Stimulated activated CD8-positive, alpha-beta memory T cell treated with anti-CD3 and anti-CD28 coated beads, Interleukin-12 subunit alpha, Interleukin-12 subunit beta, amount 100 ng/mL, for 4 hours (primary cell): ENCODE measurements around the gene SLC4A5.
"Not testable (repeated sequence)": the region's sequence is repeated elsewhere in the genome, so short reads cannot be mapped to it uniquely, and the experiment has no call there.

ENCODE experiments used
- DNase-seq: peaks from one replicate; pipeline ENCODE4 v3.0.0-alpha.2; 2020; ENCODE audit warnings: low read depth

Gene SLC4A5

GRCh38 chr2:74367789-74368188, 24.6 kb upstream of the SLC4A5 start:
- no peak for DNase-seq

GRCh38 chr2:74366036-74366435, 22.8 kb upstream of the SLC4A5 start:
- DNase-seq: no peak

- DNase-seq: no peak
Observed at GRCh38 chr2:74364533-74365505, 21.6 kb upstream of the SLC4A5 start.

- no peak for DNase-seq
Observed at GRCh38 chr2:74361327-74361726, 18.1 kb upstream of the SLC4A5 start.

- no peak for DNase-seq
Observed at GRCh38 chr2:74357627-74358026, 14.4 kb upstream of the SLC4A5 start.

- DNase-seq: no peak
Observed at GRCh38 chr2:74349889-74350288, 6.7 kb upstream of the SLC4A5 start.

- no peak for DNase-seq
Observed at GRCh38 chr2:74347742-74348141, 4.5 kb upstream of the SLC4A5 start.

GRCh38 chr2:74347303-74347702, 4.1 kb upstream of the SLC4A5 start:
- no peak for DNase-seq

GRCh38 chr2:74345272-74345943, 2.2 kb upstream of the SLC4A5 start:
- no peak for DNase-seq

GRCh38 chr2:74336227-74336626, 7.0 kb downstream of the SLC4A5 start:
- not testable (repeated sequence) for DNase-seq

GRCh38 chr2:74334931-74335333, 8.3 kb downstream of the SLC4A5 start:
- peak; percentile 43 for DNase-seq

GRCh38 chr2:74333896-74334586, 9.2 kb downstream of the SLC4A5 start:
- no peak for DNase-seq

- no peak for DNase-seq
Observed at GRCh38 chr2:74333175-74333574, 10.0 kb downstream of the SLC4A5 start.

GRCh38 chr2:74332550-74333174, 10.6 kb downstream of the SLC4A5 start:
- DNase-seq: no peak

- DNase-seq: no peak
Observed at GRCh38 chr2:74328573-74328972, 14.6 kb downstream of the SLC4A5 start.

GRCh38 chr2:74328074-74328473, 15.1 kb downstream of the SLC4A5 start:
- DNase-seq: no peak

GRCh38 chr2:74327627-74328026, 15.6 kb downstream of the SLC4A5 start:
- DNase-seq: no peak

GRCh38 chr2:74327199-74327598, 16.0 kb downstream of the SLC4A5 start:
- DNase-seq: no peak

- DNase-seq: no peak
Observed at GRCh38 chr2:74325815-74326214, 17.4 kb downstream of the SLC4A5 start.

- no peak for DNase-seq
Observed at GRCh38 chr2:74321737-74322136, 21.5 kb downstream of the SLC4A5 start.

GRCh38 chr2:74317701-74318100, 25.5 kb downstream of the SLC4A5 start:
- DNase-seq: no peak

- no peak for DNase-seq
Observed at GRCh38 chr2:74316627-74317295, 26.5 kb downstream of the SLC4A5 start.
